Smooth muscle cell (in vitro differentiated cells): Measurements from ENCODE around the gene SFT2D2. TPM values are rescaled to one million over a fixed set of nuclear protein-coding genes. Genes with fewer than 3 reads are reported as not detected.

Experiments
- DNase-seq: peaks from one replicate; lab custom pipeline; 2025; ENCODE audit not compliant: unreplicated experiment; lab: John Stamatoyannopoulos, UW
- H2AFZ ChIP-seq: fragments of 200-600 bp; sonication (generic); 2 replicates; pipeline ENCODE4 v1.6.0; 2016; ENCODE audit warnings: antibody characterized with exemption, low read depth, mild to moderate bottlenecking
- H3F3A ChIP-seq: fragments of 200-600 bp; sonication (generic); 2 replicates; pipeline ENCODE4 v1.6.0; 2017; ENCODE audit warnings: antibody characterized with exemption, low read depth
- H3K27ac ChIP-seq: fragments of 200-600 bp; sonication (generic); 2 replicates; pipeline ENCODE4 v1.5.1; 2016; ENCODE audit warnings: low read depth, mild to moderate bottlenecking
- H3K27me3 ChIP-seq: fragments of 200-600 bp; sonication (generic); 2 replicates; pipeline ENCODE4 v1.6.1; 2016; ENCODE audit warnings: low read depth, mild to moderate bottlenecking
- H3K36me3 ChIP-seq: fragments of 200-600 bp; sonication (generic); 2 replicates; pipeline ENCODE4 v1.5.1; 2016; ENCODE audit warnings: low read depth
- H3K4me1 ChIP-seq: fragments of 200-600 bp; sonication (generic); 2 replicates; pipeline ENCODE4 v1.5.1; 2016; ENCODE audit warnings: low read depth
- H3K4me2 ChIP-seq: fragments of 200-600 bp; sonication (generic); 2 replicates; pipeline ENCODE4 v1.6.0; 2016; ENCODE audit warnings: mild to moderate bottlenecking
- H3K4me3 ChIP-seq: fragments of 200-600 bp; sonication (generic); 2 replicates; pipeline ENCODE4 v1.5.1; 2016; ENCODE audit warnings: mild to moderate bottlenecking
- H3K79me2 ChIP-seq: fragments of 200-600 bp; sonication (generic); 2 replicates; pipeline ENCODE4 v1.6.0; 2016; ENCODE audit warnings: low read depth, mild to moderate bottlenecking
- H3K9ac ChIP-seq: fragments of 200-600 bp; sonication (generic); 2 replicates; pipeline ENCODE4 v1.6.0; 2016; ENCODE audit warnings: low read depth
- H3K9me3 ChIP-seq: fragments of 200-600 bp; sonication (generic); replicated peaks from 2 replicates; pipeline ENCODE4 v1.5.1; 2016; ENCODE audit warnings: low read depth
- H4K20me1 ChIP-seq: fragments of 200-600 bp; sonication (generic); 2 replicates; pipeline ENCODE4 v1.6.0; 2016; ENCODE audit warnings: low read depth
- WGBS: methylation state at CpG from one replicate; pipeline ENCODE4 v1.1.7; 2016; ENCODE audit warnings: low lambda C conversion rate; 5-methylcytosine and 5-hydroxymethylcytosine counted together
- polyA plus RNA-seq: library from polyadenylated mRNA; unstranded; fragments of >200 nt; fragmentation: Nextera tagmentation; extraction: Ambion mirVana; gene quantifications from 2 replicates; pipeline ENCODE4 v1.2.1, GENCODE V29; 2016
- small RNA-seq: library from RNA; depleted of rRNA; stranded (forward); fragments of <200 nt; gene quantifications from one replicate; pipeline ENCODE3, GENCODE V24; 2014
- total RNA-seq: library from RNA; depleted of rRNA; stranded (reverse); fragments of >200 nt; gene quantifications from 2 replicates; pipeline ENCODE4 v1.2.3, GENCODE V29; 2014
- TF ChIP-seq, protein P1 (sequence below): fragments of 200-600 bp; sonication (generic); IDR thresholded peaks from 2 replicates; pipeline ENCODE4 v1.5.1; 2017; ENCODE audit warnings: borderline replicate concordance, mild to moderate bottlenecking, antibody characterized with exemption; ENCODE audit not compliant: insufficient read depth, poor library complexity, severe bottlenecking

The SFT2D2 gene
- total and polyA plus RNA-seq, 2 experiments from 2014 or later, result 12.7 to 25.7 TPM

DNA sequence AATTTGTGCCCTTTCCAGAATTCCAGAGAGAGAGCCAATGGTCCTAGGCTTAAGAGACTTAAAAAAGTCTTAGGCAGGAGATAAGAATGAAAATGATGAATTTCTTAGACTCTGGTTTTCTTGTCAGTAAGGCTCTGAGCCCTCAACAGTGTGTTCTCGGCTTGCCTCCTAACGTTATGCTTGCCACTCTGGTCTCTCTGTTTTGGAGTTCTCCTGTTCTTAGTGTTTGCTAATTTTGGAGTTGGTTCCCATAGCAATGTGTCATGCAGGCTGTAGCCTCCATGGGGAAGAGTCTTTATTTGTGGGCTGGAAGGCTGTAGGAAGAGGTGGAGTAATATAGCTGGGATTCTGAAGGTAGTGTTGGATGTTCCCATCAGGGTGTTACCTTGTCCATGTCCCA lies 74.8 kb downstream of the SFT2D2 start:
- no peaks in the 10 kb centered on the region for H4K20me1 ChIP-seq
- H3K79me2 ChIP-seq, result no peaks in the 10 kb centered on the region
- no peaks in the 10 kb centered on the region for H3K4me1 ChIP-seq
- 36% methylated on average over 2 of the region's 2 CpGs for WGBS
- H3K27ac ChIP-seq, result no peak overlapping the region
- no peak overlapping the region for H3K4me3 ChIP-seq
- no peak for DNase-seq
- H3K4me2 ChIP-seq, result no peak overlapping the region
- H2AFZ ChIP-seq, result no peak overlapping the region
- H3K36me3 ChIP-seq, result no peaks in the 10 kb centered on the region
- H3F3A ChIP-seq, result peaks cover 6% of the 10 kb centered on the region
- no peak overlapping the region for H3K9ac ChIP-seq
- H3K9me3 ChIP-seq, result no peaks in the 10 kb centered on the region
- H3K27me3 ChIP-seq, result no peaks in the 10 kb centered on the region
- TF ChIP-seq, protein P1, sequence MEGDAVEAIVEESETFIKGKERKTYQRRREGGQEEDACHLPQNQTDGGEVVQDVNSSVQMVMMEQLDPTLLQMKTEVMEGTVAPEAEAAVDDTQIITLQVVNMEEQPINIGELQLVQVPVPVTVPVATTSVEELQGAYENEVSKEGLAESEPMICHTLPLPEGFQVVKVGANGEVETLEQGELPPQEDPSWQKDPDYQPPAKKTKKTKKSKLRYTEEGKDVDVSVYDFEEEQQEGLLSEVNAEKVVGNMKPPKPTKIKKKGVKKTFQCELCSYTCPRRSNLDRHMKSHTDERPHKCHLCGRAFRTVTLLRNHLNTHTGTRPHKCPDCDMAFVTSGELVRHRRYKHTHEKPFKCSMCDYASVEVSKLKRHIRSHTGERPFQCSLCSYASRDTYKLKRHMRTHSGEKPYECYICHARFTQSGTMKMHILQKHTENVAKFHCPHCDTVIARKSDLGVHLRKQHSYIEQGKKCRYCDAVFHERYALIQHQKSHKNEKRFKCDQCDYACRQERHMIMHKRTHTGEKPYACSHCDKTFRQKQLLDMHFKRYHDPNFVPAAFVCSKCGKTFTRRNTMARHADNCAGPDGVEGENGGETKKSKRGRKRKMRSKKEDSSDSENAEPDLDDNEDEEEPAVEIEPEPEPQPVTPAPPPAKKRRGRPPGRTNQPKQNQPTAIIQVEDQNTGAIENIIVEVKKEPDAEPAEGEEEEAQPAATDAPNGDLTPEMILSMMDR, result no peak

DNA sequence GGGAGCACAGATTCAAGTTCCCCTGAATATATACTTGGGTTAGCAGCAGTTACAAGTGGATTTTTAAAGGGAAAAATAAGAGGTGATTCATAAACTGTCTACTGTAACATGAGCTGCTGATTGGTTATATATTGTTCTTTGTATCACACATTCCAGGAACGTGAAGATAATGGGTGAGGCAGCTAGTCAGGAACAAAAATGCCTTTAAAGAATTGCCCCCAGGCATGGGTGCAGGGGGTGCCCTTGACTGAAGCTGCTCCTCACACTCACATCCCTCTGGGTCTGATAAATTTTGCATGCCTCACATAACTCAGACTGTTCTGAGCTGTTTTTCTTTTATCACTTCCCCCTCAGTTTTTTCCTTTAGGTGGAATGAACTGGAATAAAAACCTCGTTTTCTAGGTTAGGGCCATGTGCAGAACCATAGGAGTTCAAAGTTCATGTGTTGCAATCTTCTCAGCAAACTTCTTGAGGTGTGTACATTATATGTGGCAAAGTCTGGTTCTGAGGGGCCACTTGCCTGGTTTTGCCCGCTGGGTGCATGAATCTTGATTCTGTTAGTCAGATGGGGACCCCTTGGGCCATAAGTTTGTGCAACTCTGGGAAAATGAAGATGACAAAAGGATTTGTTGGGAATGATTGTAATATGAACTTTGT lies 76.0 kb downstream of the SFT2D2 start:
- H4K20me1 ChIP-seq, result no peaks in the 10 kb centered on the region
- no peaks in the 10 kb centered on the region for H3K27me3 ChIP-seq
- no peaks in the 10 kb centered on the region for H3K9me3 ChIP-seq
- H3K36me3 ChIP-seq, result no peaks in the 10 kb centered on the region
- H3F3A ChIP-seq, result peaks cover 6% of the 10 kb centered on the region
- no peak overlapping the region for H3K4me2 ChIP-seq
- no peak overlapping the region for H3K4me3 ChIP-seq
- no peak overlapping the region for H3K27ac ChIP-seq
- H3K79me2 ChIP-seq, result no peaks in the 10 kb centered on the region
- DNase-seq, result no peak
- TF ChIP-seq, protein P1, result no peak
- no peak overlapping the region for H2AFZ ChIP-seq
- no peaks in the 10 kb centered on the region for H3K4me1 ChIP-seq
- H3K9ac ChIP-seq, result no peak overlapping the region
- 40% methylated on average over 3 of the region's 3 CpGs for WGBS

Small RNA genes lying within 50 kb of the gene (small RNA-seq; reads per million reads assigned to genes)
- not detected for gene AL021397.1
- not detected for gene RNU6-1310P

Other genes with a start within 250 kb of the SFT2D2 start
- 9.7 and 9.9 TPM in 2 replicates for gene GPR161, start 89.1 kb upstream of the SFT2D2 start, total RNA-seq
- gene GPR161, start 89.1 kb upstream of the SFT2D2 start, polyA plus RNA-seq, result 23.3 and 25.4 TPM in 2 replicates
- gene TIPRL, start 47.0 kb upstream of the SFT2D2 start, total RNA-seq, result 33.4 and 45.9 TPM in 2 replicates
- 31.0 and 38.9 TPM in 2 replicates for gene TIPRL, start 47.0 kb upstream of the SFT2D2 start, polyA plus RNA-seq
- 0.72 and 3.9 TPM in 2 replicates for gene TBX19, start 54.9 kb downstream of the SFT2D2 start, total RNA-seq
- gene TBX19, start 54.9 kb downstream of the SFT2D2 start, polyA plus RNA-seq, result 0.40 and 0.47 TPM in 2 replicates